Activated CD4-positive, CD25-positive, alpha-beta regulatory T cell treated with anti-CD3 and anti-CD28 coated beads, Interleukin-2, amount 50 U/mL, for 24 hours (primary cell): ENCODE measurements around the gene CALML6.
A peak's percentile ranks its signal among the peaks of the same experiment; 100 is the strongest.

Source experiments
- ATAC-seq, 2 donors: fragments of 150-1000 bp; cut with Tn5 transposase; one replicate each; pipeline ENCODE4 v1.10.0; 2021; ENCODE audit warnings: mild to moderate bottlenecking in 1 of 2, moderate library complexity in 1 of 2

Gene CALML6

DNA sequence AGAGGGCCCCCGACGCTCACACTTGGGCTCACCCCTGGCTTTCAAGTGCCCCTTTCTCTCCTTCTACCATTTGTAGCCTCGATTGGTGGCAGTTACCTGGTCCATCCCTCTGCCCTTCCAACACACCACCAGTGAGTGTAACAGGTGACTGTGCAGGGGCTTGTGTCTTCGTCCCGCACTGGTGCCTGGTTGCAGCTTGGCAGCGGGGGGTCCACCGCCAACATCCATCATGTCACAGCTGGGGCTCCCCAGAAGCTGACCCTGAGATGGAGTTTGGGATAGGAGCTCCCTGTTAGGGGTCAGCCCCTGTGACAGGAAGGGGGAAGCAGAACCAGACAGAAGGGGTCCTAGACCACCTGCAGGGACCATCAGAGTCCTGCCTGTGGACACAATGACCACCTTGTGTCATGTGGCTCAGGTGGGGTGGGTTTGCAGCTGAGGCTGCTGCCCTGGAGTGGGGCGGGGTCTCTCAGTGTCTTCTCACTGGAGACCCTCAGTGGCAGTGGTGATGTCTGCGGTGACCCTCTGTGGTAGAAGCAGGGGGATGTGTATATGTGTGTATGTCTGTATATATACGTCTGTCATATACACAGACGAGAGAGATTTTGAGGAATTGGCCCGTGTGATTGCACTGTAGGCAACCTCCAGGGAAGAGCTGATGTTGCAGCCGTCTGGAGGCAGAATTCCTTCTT is 3.6 kb upstream of the CALML6 start:
- no peak for ATAC-seq

DNA sequence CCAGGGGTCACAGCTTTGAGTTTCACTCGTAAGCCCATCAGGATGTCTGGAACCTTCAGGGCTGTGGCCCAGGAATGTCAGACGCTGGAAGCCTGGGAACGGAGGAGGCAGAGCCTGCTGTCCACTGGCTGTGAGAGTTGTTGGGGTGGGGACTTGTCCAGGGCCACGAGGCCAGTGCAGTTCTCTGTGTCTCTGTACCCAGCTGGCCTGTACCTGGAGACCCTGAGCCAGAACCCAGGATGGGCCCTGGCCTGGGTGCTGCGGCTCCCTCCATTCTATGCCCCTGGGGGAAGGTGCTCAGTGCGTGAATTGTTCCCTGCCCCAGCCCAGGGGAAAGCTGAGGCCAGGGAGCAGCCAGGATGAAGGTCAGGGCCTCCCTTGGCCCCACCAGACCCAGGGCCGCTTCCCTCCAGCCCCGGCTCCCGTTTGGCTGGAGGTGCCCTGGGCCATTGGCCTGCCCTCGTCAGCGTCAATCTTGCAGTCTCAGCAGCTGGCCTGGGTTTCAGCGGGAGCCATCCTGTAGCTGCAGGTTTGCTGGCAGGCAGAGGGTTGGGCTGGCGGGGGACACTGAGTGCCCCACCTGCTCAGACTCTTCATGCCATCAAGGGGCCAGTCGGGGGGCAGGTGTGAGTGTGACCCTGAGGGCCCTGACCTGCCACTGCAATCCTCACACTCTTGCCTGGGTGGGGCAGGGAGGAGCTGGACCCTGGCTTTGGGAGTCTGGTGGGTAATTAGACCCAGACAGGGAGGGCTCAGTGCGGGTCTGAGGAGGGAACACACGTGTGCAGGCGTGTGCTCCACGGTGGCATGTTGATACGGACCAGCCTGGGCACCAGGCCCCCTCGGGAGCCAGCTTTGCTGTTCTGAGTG is 724 bp upstream of the CALML6 start:
- ATAC-seq: no peak

DNA sequence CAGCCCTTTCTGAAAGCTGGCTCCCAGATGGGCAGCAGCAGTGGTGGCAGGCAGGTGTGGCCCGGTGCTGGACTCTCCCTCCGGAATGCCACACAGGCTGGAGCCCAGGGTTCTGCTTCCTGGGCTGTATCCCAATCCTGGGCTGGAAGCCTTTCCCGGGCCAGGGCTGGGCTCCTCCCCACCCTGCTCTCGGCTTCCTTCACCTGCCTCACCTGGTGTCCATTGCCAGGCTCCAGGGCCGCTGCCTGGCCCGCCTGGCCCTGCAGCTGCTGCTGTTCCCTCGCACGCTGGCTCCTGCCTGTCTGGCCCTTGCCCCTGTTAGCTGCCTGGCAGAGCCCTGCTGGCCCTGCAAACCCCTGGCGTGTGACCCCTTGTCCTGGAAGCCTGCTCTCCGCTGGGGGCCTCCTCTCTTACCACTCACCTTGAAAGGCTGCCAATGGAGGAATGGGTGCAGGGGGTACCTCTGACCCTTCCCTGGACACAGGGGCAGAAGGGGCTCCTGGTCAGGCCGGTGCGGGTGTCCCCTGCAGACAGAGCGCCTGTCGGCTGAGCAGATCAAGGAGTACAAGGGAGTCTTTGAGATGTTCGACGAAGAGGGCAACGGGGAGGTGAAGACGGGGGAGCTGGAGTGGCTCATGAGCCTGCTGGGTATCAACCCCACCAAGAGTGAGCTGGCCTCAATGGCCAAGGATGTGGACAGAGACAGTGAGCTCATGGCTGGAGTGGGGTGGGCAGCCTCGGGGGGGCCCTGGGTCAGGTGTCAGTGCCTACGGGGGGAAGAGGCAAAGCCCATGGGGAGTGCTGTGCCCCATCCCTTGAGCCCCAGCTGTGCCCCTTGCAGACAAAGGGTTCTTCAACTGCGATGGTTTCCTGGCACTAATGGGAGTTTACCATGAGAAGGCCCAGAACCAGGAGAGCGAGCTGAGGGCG is 1.1 kb downstream of the CALML6 start:
- ATAC-seq: no peak

DNA sequence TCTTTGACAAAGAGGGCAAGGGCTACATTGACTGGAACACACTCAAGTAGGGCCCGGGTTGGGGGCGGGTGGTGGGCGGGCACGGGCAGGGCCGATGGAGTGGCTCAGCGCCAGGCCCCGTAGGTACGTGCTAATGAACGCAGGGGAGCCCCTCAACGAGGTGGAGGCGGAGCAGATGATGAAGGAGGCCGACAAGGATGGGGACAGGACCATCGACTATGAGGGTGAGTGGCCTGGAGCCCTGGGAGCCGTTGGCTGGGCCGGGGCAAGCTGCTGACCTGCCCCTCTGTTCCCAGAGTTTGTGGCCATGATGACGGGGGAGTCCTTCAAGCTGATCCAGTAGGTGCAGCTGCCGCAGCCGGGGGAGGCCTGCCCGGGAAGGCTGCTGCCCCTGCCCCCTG is 1.8 kb downstream of the CALML6 start:
- no peak for ATAC-seq

DNA sequence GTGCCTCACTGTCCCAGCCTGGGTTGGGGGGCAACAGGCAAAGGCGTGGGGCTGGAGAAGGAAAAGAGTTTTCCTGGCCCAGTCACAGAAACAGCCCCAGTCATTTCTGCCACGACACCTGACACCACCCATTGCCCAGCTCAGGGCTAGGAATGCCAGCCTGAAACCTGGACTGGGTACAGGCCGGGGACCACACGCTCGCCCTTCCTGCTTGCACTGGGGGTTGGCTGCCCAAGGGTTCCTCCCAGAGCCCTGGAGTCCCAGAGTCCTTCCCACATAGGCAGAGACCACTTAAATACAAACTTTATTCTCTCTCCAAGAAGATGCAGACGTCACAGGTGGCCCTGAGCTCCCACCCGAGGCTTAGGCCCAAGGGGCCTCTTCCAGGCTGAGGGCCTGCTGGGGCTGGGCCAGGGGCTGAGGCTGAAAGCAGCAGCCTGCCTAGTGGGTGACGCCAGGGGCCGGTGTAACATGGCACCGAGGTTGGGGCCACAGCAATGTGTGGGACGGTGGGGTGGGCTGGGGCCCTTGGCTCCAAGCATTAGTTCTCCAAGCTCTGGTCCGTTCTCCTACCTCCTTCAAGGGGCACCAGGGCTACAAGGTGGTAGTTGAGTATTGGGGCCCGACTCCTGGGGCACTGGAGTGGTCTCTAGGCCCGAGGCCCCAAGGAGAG is 2.4 kb downstream of the CALML6 start:
- no peak for ATAC-seq

DNA sequence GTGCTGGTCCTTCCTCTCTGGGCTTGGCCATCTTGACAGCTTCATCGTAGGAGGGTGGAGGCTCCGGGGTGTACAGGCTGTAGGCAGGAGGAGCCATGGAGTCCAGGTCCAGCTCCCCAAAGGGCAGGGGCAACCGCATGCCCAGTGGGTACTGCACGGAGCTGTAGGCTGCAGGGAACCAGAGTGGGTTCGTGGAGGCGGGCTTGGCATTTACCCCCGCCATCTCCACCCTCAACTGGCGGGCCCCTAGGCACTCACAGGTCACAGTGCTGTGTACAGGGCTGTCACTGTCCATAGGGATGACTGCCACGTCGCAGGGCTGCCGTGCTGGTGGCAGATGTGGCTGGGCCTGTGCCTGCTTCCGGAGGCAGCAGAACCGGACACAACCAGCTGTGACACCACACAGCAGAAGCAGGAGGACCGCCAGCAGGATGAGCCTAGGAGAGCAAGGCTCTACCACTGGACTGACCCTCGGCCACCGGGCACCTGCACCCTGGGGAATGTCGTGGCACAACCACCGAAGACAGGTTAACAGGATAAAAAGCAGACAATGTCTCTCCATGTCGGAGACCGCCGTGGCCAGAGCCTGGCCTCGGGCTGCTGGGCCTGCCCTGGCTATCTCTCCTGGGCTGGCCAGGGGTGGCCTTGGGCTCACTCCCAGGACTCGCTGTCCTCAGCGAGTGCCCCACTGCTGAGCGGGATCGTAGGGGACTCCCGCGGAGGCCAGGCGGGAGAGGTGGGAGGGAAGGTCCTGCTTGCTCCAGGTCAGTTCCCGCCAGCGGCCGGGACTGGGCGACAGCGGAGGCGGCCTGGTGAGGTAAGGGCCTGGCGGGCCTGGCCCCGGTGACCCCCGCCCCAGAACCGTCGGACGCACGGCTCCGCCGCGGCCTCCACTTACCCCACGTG is 3.2 kb downstream of the CALML6 start:
- no peak for ATAC-seq

DNA sequence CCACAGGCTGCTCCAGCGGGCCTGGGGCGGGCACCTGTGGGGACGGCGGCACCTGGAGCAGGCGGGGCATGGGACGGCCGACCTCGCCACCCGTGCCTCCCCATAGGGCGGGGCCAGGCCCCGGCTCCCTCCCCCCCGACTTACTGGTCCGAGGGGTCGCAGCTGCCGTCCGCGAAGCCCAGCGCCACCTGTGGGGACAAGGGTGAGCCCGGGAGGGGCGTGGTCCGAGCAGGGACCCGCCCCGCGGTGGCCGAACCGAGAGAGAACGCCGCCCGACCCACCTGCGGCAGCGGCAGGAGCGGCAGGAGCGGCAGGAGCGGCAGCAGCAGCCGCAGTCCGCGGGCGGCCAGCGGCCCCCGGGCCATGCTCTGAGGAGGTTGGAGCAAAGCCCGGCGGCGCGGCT is 3.8 kb downstream of the CALML6 start, which contains the start of gene TMEM52:
TMEM52 (minus strand) TSS at position 379 of the 403 bp plus-strand sequence; CDS start at position 365, 14 bp downstream.
- ATAC-seq: peak; percentile 17 to 18

DNA sequence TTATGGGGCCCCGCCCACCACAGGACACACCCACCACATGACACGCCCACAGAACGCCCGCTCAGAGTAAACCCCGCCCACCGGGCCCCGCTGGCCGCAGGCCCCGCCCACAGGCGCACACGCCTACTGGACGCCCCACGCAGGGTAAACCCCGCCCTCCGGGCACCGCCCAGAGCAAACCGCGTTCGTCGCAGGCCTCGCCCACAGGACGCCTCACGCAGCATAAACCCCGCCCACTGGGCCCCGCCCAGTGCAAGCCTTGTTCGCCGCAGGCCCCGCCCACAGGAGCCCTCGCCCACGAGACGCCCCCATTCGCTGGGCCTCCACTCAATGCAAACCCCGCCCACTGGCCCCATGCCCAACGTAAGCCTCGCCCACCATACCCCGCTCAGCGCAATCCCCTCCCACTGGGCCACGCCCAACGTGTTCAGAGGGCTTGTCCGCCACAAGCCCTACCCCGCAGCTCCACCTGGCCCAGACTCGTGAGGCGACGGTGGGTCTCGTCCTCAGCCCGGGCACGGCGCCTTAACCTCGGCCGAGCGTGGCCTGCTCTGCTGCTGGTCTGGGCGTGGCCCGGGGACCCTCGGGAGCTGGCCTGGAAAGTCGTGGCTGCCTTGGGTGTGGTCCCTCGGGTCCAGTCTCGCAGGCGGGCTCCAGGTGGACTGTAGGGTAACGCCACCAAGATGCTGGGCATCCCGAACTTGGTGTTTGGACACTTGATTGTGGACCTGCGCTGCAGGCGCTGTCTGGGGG is 4.4 kb downstream of the CALML6 start:
- peak; percentile 84 to 87 for ATAC-seq

DNA sequence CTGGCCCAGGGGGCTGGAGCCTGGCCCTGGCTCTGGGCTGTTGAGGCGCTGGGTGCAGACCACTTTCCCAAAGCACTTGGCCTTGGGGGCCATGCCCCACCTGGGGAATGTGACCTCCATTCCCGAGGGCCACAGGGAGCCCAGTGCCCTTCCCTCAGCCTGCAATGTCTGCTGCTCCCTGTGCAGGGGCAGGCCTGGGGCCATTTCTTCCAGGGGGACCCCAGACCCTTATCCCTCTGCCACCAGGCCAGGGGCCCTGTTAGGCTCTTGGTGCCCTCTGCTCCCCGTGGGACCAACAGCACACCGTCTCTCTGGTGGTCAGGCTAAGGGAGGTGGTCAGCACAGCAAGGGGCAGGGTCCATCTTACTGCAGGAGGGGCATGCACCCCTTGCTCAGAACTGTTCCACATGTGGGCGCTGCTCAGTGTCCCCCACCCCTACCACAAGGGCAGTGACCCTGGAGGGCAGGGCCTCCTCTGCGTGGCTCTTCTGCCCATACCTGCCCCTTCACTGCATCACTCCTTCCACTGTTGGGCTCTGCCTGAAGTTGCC is 5.1 kb downstream of the CALML6 start:
- no peak for ATAC-seq

DNA sequence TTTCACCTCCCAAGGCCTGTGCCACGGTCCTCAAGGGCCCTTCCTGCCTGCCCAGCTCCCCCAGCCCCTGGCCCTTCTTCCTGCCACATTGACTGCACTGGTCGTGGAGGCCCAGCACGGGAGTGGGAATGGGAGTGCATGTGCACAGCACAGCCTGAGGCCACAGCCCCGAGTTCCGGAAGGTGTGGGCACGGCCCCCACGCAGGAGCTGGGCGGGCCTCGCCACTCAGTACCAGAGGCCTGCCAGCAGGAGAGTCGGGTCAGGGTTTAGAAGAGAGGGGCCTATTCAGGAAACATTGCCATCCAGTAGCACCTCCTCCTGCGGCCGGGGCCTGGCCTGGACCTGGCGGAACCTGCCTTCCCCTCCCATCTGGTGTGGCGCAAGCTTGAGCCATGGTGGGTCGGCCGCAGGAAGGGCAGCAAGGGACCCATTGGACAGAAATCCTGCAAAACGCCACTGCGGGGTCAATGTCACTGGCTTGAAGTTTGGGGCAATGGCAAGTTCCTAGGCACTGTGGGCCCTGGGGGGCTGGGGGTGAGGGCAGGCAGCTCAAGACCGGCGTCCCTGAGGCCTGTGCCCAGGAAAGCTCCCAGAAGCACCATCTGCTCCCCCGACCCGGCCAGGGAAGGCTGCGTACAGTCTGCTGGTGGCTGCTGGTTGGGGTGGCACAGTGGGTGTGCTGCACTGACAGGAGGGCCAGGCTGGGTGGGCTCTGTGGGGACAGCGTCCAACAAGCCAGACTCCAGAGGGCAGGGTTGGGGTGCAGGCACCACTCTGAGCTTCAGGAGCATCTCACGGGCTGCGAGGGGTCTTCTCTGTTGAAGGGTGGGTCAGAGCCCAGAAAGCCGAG is 5.8 kb downstream of the CALML6 start:
- ATAC-seq: no peak

DNA sequence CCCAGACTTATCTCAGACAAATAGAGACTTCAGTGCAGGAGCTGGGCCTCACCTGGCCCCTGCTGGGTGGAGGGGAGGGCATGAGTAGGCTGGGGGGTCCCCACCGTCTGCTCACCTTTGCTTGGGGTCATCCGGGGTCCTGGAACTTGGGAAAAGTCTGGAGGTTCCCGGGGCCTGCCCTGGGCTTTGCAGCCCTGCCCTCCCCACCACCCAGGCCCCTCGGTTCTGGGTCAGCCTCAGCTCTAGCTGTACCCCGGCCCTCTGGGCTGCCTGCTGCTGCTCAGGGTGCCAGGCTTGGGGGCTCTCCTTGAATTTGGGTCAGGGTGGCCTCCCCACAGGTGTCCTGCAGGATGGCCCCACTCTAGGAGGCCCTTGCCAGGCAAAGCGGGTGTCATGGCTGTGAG is 6.4 kb downstream of the CALML6 start:
- ATAC-seq: no peak

DNA sequence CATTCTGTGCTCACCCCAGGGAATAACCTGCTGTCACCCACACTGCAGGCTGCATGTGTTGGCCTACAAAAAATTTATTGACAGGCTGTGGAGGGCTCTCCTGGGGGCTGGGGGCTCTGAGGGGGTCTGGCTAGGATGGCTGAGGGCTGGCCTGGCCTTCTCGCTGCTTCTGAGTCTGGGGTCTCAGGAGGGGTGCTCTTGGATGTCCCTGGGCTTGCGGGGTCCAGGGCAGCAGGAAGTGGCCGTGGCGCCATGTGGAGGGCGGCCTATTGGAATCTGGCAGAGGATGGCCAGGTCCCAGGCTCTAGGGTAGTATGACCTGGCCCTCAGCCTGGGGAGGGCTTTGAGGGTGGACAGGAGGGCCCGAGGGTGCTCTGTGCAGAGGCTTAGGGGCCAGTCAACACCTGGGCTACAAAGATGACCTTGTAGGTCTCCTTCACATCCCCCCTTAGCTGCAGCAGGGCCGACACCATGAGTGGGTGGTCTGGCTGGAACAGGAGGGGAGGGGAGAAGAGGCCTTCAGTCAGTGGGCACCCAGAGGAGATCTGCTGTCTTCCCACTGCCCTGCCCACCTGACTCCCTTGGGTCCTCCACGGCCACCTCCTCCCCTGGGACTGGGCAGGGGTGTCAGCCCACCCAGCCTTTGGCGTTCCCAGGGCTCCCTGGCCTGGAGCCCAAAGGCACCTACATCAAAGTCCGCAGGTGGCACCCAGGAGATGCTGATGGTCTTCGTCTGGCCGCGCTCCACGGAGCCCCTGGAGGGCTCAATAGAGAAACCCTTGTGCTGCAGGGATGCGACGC is 7.0 kb downstream of the CALML6 start:
- no peak for ATAC-seq

DNA sequence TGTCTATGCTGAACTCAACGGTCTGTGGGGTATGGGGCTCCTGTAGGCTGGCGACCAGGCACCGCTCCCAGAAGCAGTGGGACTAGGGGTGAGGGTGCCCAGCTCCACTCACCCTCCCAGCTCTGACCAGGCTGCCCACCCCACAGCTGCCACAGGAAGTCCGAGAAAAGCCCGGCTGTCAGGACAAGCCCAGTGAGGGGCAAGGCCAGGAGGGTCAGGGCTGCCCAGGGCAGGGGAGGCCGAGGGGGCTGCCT is 7.6 kb downstream of the CALML6 start:
- ATAC-seq: no peak

DNA sequence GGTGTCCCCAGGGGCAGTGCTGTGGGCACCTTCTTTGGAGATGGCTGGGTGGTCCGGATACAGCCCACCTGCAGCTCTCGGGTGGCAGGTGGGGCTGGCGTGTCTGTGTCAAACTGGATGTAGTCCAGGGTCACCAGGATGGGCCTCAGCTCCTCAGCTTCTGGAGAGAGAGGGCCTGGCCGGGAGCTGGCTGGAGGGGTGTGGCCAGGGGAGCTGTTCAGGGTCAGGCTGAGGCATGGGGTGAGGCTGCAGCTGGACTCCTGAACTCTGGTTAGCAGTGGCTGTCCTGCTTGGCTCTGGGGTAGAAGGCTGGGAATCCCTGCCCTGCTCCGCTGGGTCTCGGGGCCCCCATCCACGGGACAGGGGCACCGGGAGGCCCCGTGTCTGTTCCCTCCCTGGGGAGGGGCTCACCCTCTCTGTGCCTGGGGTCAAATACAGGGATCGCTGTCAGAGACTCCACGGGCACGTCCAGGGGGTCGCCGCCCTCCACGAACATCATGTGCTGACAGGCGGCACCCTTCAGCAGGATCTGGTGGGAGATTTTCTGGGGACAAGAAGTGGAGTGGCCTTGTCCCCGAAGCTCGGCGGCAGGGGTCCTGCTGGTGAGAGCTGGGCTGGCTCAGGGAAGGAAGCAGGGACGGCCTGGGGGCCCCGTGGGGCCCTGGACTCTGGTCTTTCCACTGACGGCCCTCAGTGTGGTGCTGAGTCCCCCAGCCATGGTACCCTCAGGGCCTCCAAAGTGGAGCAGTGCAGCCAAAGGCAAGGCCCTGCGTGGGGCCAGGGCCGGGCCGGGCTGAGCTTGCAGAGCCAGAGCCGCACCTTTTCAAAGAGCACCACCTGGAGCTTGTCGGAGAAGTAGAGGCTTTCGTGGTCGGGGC is 8.1 kb downstream of the CALML6 start:
- no peak for ATAC-seq

DNA sequence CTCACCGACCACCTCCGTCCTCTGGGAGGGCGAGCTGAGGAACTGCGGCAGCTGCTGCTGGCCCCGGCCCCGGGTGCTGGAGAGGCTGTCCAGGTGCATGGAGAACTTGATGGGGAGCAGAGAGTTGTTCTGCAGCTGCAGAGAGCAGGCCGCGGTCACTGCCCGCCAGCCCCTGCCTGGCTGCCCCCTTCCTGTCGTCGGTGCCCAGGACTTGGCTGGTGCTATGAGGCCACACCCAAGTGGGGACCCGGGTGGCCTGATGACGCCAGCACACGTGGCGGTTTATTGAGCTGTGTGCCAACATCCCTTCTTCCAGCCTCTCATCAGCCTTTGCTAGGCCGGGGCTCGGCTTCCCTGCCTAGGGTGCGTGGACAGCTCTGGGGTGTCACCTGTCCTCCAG is 9.3 kb downstream of the CALML6 start:
- ATAC-seq: no peak

DNA sequence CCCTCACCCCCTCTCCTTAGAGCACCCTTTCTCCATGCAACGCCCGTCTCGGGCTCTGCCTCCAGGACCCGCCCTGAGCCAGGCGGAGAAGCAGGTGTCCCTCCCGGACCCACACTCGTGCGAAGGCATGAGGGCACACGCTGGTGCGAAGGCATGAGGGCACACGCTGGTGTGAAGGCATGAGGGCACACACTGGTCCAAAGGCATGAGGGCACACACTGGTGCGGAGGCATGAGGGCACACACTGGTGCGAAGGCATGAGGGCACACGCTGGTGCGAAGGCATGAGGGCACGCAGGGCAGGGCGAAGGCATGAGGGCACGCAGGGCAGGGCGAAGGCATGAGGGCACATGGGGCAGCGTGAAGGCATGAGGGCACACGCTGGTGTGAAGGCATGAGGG is 9.8 kb downstream of the CALML6 start:
- ATAC-seq: no peak
